Effector memory CD8-positive, alpha-beta T cell (primary cell): ENCODE data around the gene ATP2B2.
A peak's percentile ranks its signal among the peaks of the same experiment; 100 is the strongest.

Experiments used
- ATAC-seq: fragments of 150-1000 bp; cut with Tn5 transposase; replicated peaks from 2 replicates; pipeline ENCODE4 v1.10.0; 2021; ENCODE audit warnings: mild to moderate bottlenecking, moderate library complexity
- DNase-seq, 3 experiments: peaks; one replicate each; pipeline ENCODE4 v3.0.0; 2021
- H3K27ac Mint-ChIP-seq, 2 donors: one replicate each; pipeline ENCODE4 v1.8.0; 2022; ENCODE audit warnings: mild to moderate bottlenecking in 2 of 2, mixed read lengths in 2 of 2, moderate library complexity in 2 of 2
- H3K27me3 Mint-ChIP-seq, 2 donors: one replicate each; pipeline ENCODE4 v1.8.0; 2022; ENCODE audit warnings: mixed read lengths in 2 of 2
- H3K36me3 Mint-ChIP-seq: one replicate; pipeline ENCODE4 v1.8.0; 2022; ENCODE audit warnings: mild to moderate bottlenecking, moderate library complexity, mixed read lengths; ENCODE audit not compliant: insufficient read depth
- H3K4me1 Mint-ChIP-seq, 2 donors: one replicate each; pipeline ENCODE4 v1.8.0; 2022; ENCODE audit warnings: low read depth in 2 of 2, mixed read lengths in 2 of 2
- H3K4me3 Mint-ChIP-seq, 2 donors: one replicate each; pipeline ENCODE4 v1.8.0; 2022; ENCODE audit warnings: mild to moderate bottlenecking in 2 of 2, mixed read lengths in 2 of 2, moderate library complexity in 2 of 2
- H3K9me3 Mint-ChIP-seq, 2 donors: one replicate each; pipeline ENCODE4 v1.8.0; 2022; ENCODE audit warnings: mixed read lengths in 2 of 2

Gene ATP2B2

GRCh38 chr3:10353661-10354360, 151.6 kb downstream of the ATP2B2 start:
- Mint-ChIP-seq H3K4me3 (no peak overlapping the region), H3K9me3 (no peaks in the 10 kb centered on the region), H3K4me1 (peaks cover 0 to 7% of the 10 kb centered on the region in 2 donors), H3K36me3 (no peaks in the 10 kb centered on the region), H3K27ac (no peak overlapping the region), H3K27me3 (peaks cover 13 to 36% of the 10 kb centered on the region in 2 donors)
- ATAC-seq (no peak), DNase-seq (no peak)

- Mint-ChIP-seq H3K27ac (no peak overlapping the region), H3K9me3 (no peaks in the 10 kb centered on the region), H3K4me3 (no peak overlapping the region), H3K4me1 (peaks cover 0 to 7% of the 10 kb centered on the region in 2 donors), H3K27me3 (peaks cover 13 to 36% of the 10 kb centered on the region in 2 donors), H3K36me3 (no peaks in the 10 kb centered on the region)
- ATAC-seq (no peak), DNase-seq (no peak)
These were observed 152.2 kb downstream of the ATP2B2 start for GRCh38 chr3:10353160-10353559.

- ATAC-seq (no peak), DNase-seq (no peak)
- Mint-ChIP-seq H3K36me3 (no peaks in the 10 kb centered on the region), H3K27me3 (peaks cover 13 to 36% of the 10 kb centered on the region in 2 donors), H3K4me1 (peaks cover 0 to 4% of the 10 kb centered on the region in 2 donors), H3K27ac (no peak overlapping the region), H3K4me3 (no peak overlapping the region), H3K9me3 (no peaks in the 10 kb centered on the region)
These were observed 153.1 kb downstream of the ATP2B2 start for GRCh38 chr3:10352146-10352911.

- ATAC-seq: no peak
- H3K36me3 Mint-ChIP-seq: peaks cover 4% of the 10 kb centered on the region
- H3K9me3 Mint-ChIP-seq: no peaks in the 10 kb centered on the region
- peaks cover 13 to 36% of the 10 kb centered on the region in 2 donors for H3K27me3 Mint-ChIP-seq
- H3K27ac Mint-ChIP-seq: no peak overlapping the region
- peaks cover 0 to 3% of the 10 kb centered on the region in 2 donors for H3K4me1 Mint-ChIP-seq
- H3K4me3 Mint-ChIP-seq: no peak overlapping the region
- no peak for DNase-seq
These were observed 154.2 kb downstream of the ATP2B2 start for GRCh38 chr3:10351013-10351735.

GRCh38 chr3:10350324-10350985, 154.9 kb downstream of the ATP2B2 start:
- Mint-ChIP-seq H3K4me1 (peaks cover 0 to 3% of the 10 kb centered on the region in 2 donors), H3K9me3 (no peaks in the 10 kb centered on the region), H3K36me3 (peaks cover 4% of the 10 kb centered on the region), H3K27ac (no peak overlapping the region), H3K4me3 (no peak overlapping the region), H3K27me3 (peaks cover 13 to 36% of the 10 kb centered on the region in 2 donors)
- ATAC-seq (no peak), DNase-seq (no peak)

- no peak for DNase-seq
- H3K27ac Mint-ChIP-seq: no peak overlapping the region
- peaks cover 4% of the 10 kb centered on the region for H3K36me3 Mint-ChIP-seq
These were observed 155.6 kb downstream of the ATP2B2 start for GRCh38 chr3:10349801-10350200.

GRCh38 chr3:10348404-10348721, 157.0 kb downstream of the ATP2B2 start:
- no peak overlapping the region for H3K4me3 Mint-ChIP-seq
- no peaks in the 10 kb centered on the region for H3K9me3 Mint-ChIP-seq
- H3K4me1 Mint-ChIP-seq: peaks cover 0 to 6% of the 10 kb centered on the region in 2 donors
- peaks cover 4% of the 10 kb centered on the region for H3K36me3 Mint-ChIP-seq
- DNase-seq (no peak), ATAC-seq (no peak)
- H3K27ac Mint-ChIP-seq: peak overlapping the region in 1 of 2 donors; percentile 9
- H3K27me3 Mint-ChIP-seq: peaks cover 21 to 29% of the 10 kb centered on the region in 2 donors

More at GRCh38 chr3:10349801-10350200, 155.6 kb downstream of the ATP2B2 start:
- Mint-ChIP-seq H3K9me3 (no peaks in the 10 kb centered on the region), H3K27me3 (peaks cover 13 to 32% of the 10 kb centered on the region in 2 donors), H3K4me1 (peaks cover 0 to 3% of the 10 kb centered on the region in 2 donors), H3K4me3 (no peak overlapping the region)
- no peak for ATAC-seq

GRCh38 chr3:10347648-10348403, 157.6 kb downstream of the ATP2B2 start:
- no peak for ATAC-seq
- H3K9me3 Mint-ChIP-seq: no peaks in the 10 kb centered on the region
- H3K4me3 Mint-ChIP-seq: no peak overlapping the region
- H3K4me1 Mint-ChIP-seq: peaks cover 0 to 6% of the 10 kb centered on the region in 2 donors
- peaks cover 4% of the 10 kb centered on the region for H3K36me3 Mint-ChIP-seq
- H3K27me3 Mint-ChIP-seq: peaks cover 16 to 23% of the 10 kb centered on the region in 2 donors
- no peak for DNase-seq
- H3K27ac Mint-ChIP-seq: peak overlapping the region; percentile 3 to 9

- no peak for ATAC-seq
- H3K4me1 Mint-ChIP-seq: peaks cover 0 to 3% of the 10 kb centered on the region in 2 donors
- H3K9me3 Mint-ChIP-seq: no peaks in the 10 kb centered on the region
- no peak for DNase-seq
- H3K27ac Mint-ChIP-seq: no peak overlapping the region
- H3K27me3 Mint-ChIP-seq: peaks cover 11 to 13% of the 10 kb centered on the region in 2 donors
- peaks cover 4% of the 10 kb centered on the region for H3K36me3 Mint-ChIP-seq
- no peak overlapping the region for H3K4me3 Mint-ChIP-seq
These were observed 159.5 kb downstream of the ATP2B2 start for GRCh38 chr3:10345911-10346310.

- Mint-ChIP-seq H3K27ac (no peak overlapping the region), H3K4me3 (no peak overlapping the region), H3K27me3 (peaks cover 9 to 18% of the 10 kb centered on the region in 2 donors), H3K36me3 (peaks cover 4% of the 10 kb centered on the region), H3K4me1 (peaks cover 0 to 3% of the 10 kb centered on the region in 2 donors), H3K9me3 (no peaks in the 10 kb centered on the region)
- no peak for ATAC-seq
- DNase-seq: no peak
These were observed 160.3 kb downstream of the ATP2B2 start for GRCh38 chr3:10344944-10345575.

GRCh38 chr3:10344147-10344943, 161.0 kb downstream of the ATP2B2 start:
- DNase-seq (peak; percentile 38 to 61 (median 51)), ATAC-seq (peak; percentile 53)
- Mint-ChIP-seq H3K4me3 (no peak overlapping the region), H3K27ac (no peak overlapping the region), H3K4me1 (peaks cover 0 to 3% of the 10 kb centered on the region in 2 donors), H3K36me3 (peaks cover 4% of the 10 kb centered on the region), H3K27me3 (peaks cover 9 to 19% of the 10 kb centered on the region in 2 donors), H3K9me3 (no peaks in the 10 kb centered on the region)

GRCh38 chr3:10343526-10343925, 161.9 kb downstream of the ATP2B2 start:
- H3K27ac Mint-ChIP-seq: no peak overlapping the region
- peaks cover 0 to 3% of the 10 kb centered on the region in 2 donors for H3K4me1 Mint-ChIP-seq
- H3K27me3 Mint-ChIP-seq: peaks cover 9 to 20% of the 10 kb centered on the region in 2 donors
- no peak for DNase-seq
- H3K36me3 Mint-ChIP-seq: peaks cover 4% of the 10 kb centered on the region
- no peaks in the 10 kb centered on the region for H3K9me3 Mint-ChIP-seq
- ATAC-seq: no peak
- no peak overlapping the region for H3K4me3 Mint-ChIP-seq
